ENCODE measurements around the gene ECEL1.

DNA sequence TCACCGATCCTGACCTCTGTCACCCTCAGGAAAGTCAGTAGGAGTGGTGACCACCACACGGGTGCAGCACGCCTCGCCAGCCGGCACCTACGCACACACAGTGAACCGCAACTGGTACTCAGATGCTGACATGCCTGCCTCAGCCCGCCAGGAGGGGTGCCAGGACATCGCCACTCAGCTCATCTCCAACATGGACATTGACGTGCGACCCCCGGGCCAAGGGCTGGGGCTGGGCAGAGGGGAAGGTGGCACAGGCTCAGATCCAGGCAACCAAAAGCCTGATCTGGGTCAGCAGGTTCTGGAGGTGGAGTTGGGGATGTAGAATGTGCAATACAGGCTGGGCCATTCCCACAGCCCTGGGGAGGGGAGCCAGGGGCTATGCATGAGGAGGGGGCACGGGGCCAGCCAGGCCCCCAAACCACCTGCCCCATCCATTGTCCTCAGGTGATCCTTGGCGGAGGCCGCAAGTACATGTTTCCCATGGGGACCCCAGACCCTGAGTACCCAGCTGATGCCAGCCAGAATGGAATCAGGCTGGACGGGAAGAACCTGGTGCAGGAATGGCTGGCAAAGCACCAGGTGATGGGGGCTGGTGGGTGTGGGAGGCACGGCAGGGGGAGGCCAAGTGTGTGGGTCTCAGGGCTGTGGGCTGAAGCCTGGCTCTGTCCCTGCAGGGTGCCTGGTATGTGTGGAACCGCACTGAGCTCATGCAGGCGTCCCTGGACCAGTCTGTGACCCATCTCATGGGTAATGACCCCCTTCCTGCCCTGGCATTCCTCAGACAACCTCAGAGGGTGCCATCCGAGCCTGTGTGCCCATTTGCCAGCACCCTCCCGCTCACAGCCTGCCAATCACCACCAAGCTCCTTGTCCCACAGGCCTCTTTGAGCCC lies 30.3 kb downstream of the ECEL1 start:
- TF ChIP-seq, protein P1, sequence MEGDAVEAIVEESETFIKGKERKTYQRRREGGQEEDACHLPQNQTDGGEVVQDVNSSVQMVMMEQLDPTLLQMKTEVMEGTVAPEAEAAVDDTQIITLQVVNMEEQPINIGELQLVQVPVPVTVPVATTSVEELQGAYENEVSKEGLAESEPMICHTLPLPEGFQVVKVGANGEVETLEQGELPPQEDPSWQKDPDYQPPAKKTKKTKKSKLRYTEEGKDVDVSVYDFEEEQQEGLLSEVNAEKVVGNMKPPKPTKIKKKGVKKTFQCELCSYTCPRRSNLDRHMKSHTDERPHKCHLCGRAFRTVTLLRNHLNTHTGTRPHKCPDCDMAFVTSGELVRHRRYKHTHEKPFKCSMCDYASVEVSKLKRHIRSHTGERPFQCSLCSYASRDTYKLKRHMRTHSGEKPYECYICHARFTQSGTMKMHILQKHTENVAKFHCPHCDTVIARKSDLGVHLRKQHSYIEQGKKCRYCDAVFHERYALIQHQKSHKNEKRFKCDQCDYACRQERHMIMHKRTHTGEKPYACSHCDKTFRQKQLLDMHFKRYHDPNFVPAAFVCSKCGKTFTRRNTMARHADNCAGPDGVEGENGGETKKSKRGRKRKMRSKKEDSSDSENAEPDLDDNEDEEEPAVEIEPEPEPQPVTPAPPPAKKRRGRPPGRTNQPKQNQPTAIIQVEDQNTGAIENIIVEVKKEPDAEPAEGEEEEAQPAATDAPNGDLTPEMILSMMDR (IDR thresholded peaks at IDR 0.05; ENCODE audit: insufficient read depth, low read depth, low read length), result no peak
- TF ChIP-seq EZH2 (IDR thresholded peaks at IDR 0.05; ENCODE audit: insufficient read depth, low read length), result no peak
